HG03280 (cell line): ENCODE measurements around the gene CCDC69.

Source experiments
- ATAC-seq: cut with Tn5 transposase; IDR thresholded peaks from one replicate; pipeline ENCODE4 v1.9.1; 2021; ENCODE audit warnings: mild to moderate bottlenecking, moderate library complexity; ENCODE audit not compliant: unreplicated experiment

CCDC69 gene

GRCh38 chr5:151168602-151169344 lies 55.1 kb downstream of the CCDC69 start:
- ATAC-seq: no peak

- ATAC-seq: no peak
Observed at GRCh38 chr5:151167022-151167421, 56.9 kb downstream of the CCDC69 start.

GRCh38 chr5:151164687-151165392 lies 59.1 kb downstream of the CCDC69 start:
- ATAC-seq: peak; percentile 90

- ATAC-seq: no peak
Observed at GRCh38 chr5:151162776-151163175, 61.1 kb downstream of the CCDC69 start.

- peak; percentile 34 for ATAC-seq
Observed at GRCh38 chr5:151159649-151160373, 64.1 kb downstream of the CCDC69 start.

- ATAC-seq: no peak
Observed at GRCh38 chr5:151158287-151158661, 65.6 kb downstream of the CCDC69 start.

- peak; percentile 53 for ATAC-seq
Observed at GRCh38 chr5:151157426-151158286, 66.2 kb downstream of the CCDC69 start, which contains the start of gene ANXA6. Gene ANXA6, minus strand, starts transcription at chr5:151157779. Its CDS starts 9,878 bp downstream, at chr5:151147901.

GRCh38 chr5:151156507-151157420 lies 67.1 kb downstream of the CCDC69 start:
- ATAC-seq: no peak

- ATAC-seq: peak; percentile 30
Observed at GRCh38 chr5:151155775-151156506, 68.0 kb downstream of the CCDC69 start.

GRCh38 chr5:151154931-151155774 lies 68.7 kb downstream of the CCDC69 start:
- no peak for ATAC-seq

GRCh38 chr5:151153766-151154272 lies 70.1 kb downstream of the CCDC69 start:
- no peak for ATAC-seq

GRCh38 chr5:151153300-151153699 lies 70.6 kb downstream of the CCDC69 start:
- no peak for ATAC-seq

GRCh38 chr5:151151793-151152192 lies 72.1 kb downstream of the CCDC69 start:
- no peak for ATAC-seq

GRCh38 chr5:151151263-151151660 lies 72.6 kb downstream of the CCDC69 start:
- ATAC-seq: no peak

GRCh38 chr5:151150471-151151262 lies 73.2 kb downstream of the CCDC69 start:
- ATAC-seq: peak; percentile 54

- no peak for ATAC-seq
Observed at GRCh38 chr5:151148583-151148982, 75.3 kb downstream of the CCDC69 start.

- no peak for ATAC-seq
Observed at GRCh38 chr5:151147033-151147432, 76.9 kb downstream of the CCDC69 start.
